ENCODE measurements around the gene RAB3C.

GRCh38 chr5:58640011-58640410 is 57.1 kb downstream of the RAB3C start:
- TF ChIP-seq CTCF (IDR thresholded peaks at IDR 0.05) = no peak
- TF ChIP-seq POLR2A (IDR thresholded peaks at IDR 0.05) = no peak
